GM03348 (cell line): Measurements from ENCODE around the gene NPIPB8.
"Not testable (repeated sequence)": the region's sequence is repeated elsewhere in the genome, so short reads cannot be mapped to it uniquely, and the experiment has no call there.

Experiments
- DNase-seq: peaks from one replicate; pipeline ENCODE4 v3.0.0; 2012; ENCODE audit warnings: low spot score

Gene NPIPB8

DNA sequence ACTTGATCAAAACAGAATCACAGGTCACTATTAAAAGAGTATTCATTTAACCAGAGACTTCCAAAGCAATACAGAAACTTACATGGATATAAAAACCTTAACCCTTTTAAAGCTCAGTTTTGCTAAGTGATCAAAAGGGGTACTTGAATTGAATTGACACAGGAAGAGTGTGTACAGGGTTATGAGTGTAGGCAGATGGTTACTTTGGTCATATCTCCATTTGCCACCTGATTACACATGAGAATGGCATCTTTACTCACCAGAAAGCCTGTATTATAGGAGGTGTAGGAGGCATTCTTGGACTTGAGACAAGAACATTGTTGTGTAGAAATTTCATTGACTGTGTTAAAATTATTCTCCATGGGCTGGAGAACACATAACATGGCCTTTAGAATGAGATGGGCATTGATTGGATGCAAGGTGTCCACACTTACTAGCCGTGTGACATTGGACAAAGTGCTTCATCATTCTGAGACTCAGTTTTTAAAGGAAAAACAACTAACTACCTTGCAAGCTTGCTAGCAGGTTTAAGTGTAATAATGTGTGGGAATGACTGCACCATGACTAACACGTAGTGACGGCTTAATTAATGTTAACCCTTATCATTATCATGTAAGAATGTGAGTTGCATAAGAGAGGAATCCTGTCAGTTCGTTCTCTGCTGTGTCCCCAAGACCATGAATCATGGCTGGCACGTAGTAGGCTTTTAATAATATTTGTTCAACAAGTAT lies 1.6 kb upstream of the NPIPB8 start:
- not testable (repeated sequence) for DNase-seq

- DNase-seq = not testable (repeated sequence)
Observed at GRCh38 chr16:28638359-28638758, 494 bp downstream of the NPIPB8 start.

- not testable (repeated sequence) for DNase-seq
Observed at GRCh38 chr16:28639959-28640358, 2.1 kb downstream of the NPIPB8 start.

DNA sequence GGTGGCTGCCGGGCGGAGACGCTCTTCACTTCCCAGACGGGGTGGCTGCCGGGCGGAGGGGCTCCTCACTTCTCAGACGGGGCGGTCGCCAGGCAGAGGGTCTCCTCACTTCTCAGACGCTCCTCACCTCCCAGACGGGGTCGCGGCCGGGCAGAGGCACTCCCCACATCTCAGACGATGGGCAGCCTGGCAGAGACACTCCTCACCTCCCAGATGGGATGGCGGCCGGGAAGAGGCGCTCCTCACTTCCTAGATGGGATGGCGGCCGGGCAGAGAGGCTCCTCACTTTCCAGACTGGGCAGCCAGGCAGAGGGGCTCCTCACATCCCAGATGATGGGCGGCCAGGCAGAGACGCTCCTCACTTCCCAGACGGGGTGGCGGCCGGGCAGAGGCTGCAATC lies 28.4 kb downstream of the NPIPB8 start:
- DNase-seq = not testable (repeated sequence)

DNA sequence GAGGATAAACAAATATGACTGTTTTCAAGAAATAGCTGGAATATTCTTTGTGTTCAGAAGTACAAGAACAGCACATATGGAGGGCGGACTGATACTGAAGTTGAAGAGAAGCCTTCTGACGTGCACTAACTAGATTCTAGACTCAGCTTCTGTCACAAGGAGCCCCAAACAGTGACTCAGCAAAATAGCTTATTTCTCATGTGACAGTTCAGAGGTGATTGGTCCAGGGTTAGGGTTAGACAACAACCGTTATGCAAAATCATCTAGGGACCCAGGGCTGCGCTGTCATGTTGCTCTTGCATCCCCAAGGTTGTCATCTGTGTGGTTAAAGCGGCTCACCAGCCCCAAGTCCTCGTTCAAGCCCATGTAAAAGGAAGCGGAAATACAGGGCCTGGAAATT lies 29.6 kb downstream of the NPIPB8 start:
- not testable (repeated sequence) for DNase-seq

DNA sequence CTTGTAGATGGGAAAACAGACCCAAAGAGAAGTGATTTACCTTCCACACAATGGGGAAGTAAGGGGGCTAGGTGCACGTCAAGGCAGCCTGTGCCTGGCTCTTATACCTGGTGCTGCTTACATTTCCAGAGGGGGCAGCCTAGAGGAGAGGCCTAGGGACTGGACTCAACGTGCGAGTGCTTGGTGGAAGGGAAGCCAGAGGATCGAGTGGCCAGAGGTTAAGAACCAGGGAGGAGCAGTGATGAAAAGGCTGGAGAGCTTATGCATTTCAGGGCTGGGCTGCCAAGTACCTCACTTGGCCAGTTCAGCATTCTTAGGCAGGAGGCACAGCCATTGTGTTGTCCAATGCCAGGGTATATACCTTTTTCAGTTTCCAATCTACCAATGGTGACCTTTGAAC lies 30.3 kb downstream of the NPIPB8 start:
- DNase-seq = not testable (repeated sequence)

- not testable (repeated sequence) for DNase-seq
Observed at GRCh38 chr16:28688327-28688952, 50.6 kb downstream of the NPIPB8 start.

DNA sequence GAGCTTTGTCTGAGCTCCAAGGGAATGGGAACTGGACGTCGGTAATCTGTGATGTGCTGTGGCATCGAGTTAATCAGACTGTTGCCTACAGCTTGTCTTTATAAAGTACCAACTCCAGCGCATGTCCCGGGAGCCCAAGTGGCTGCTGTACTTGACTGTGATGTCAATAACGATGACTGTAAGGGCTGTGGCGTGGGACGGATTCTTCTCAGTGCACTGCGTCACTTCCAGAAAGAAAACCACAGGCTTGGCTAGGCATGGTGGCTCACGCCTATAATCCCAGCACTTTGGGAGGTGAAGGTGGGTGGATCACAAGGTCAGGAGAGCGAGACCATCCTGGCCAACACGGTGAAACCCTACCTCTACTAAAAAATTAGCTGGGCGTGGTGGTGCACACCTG lies 51.6 kb downstream of the NPIPB8 start:
- DNase-seq = not testable (repeated sequence)

DNA sequence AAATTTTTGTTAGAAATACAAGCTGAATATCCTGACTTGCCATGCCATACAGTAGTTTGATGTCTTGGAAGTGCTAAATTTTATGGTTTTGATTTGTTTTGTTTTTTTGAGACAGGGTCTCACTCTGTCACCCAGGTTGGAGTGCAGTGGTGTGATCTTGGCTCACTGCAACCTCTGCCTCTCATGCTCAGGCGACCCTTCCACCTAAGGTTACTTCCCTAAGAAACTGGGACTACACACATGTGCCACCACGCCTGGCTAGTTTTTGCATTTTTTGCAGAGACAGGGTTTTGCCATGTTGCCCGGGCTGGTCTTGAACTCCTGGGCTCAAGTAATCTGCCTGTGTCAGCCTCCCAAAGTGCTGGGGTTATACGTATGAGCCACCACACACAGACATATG lies 53.9 kb downstream of the NPIPB8 start:
- DNase-seq = not testable (repeated sequence)

GRCh38 chr16:28693257-28693950 lies 55.5 kb downstream of the NPIPB8 start:
- not testable (repeated sequence) for DNase-seq

DNA sequence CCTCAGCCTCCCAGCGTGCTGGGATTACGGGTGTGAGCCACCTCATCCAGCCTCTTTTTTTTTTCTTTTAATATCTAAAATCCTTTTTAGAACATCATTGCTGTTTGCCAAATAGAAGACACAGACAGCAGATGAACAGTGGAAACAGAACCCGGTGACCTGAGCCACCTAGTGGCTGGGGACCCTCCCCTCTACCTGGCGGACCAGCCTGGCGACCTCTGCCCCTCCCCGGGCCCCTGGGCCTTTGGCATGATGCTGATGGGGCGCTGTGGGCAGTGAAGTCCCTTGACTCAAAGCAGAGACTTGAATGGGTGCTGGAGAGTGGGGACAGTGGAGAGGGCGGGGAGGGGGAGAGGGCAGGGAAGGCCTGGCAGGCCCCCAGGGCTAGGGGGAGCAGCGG lies 61.9 kb downstream of the NPIPB8 start:
- not testable (repeated sequence) for DNase-seq

DNA sequence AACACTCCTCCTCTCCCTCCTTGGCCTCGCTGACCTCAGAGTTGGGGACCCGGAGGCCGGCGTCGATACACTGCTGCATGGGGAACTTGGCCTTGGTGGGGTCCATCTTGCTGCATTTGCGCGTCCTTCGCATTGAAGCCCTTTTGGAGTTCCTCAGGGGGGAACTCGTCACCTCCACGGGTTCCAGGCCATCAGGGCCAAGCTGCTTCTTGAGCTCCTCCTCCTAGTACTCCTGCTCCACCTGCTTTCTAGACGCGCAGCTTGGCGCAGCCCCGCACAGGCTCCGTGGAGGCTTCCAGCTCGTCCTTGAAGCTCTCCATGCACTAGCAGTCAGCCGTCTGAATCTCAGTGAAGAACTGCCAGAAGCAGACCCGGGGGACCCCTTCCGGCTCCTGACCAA lies 62.5 kb downstream of the NPIPB8 start:
- not testable (repeated sequence) for DNase-seq

DNA sequence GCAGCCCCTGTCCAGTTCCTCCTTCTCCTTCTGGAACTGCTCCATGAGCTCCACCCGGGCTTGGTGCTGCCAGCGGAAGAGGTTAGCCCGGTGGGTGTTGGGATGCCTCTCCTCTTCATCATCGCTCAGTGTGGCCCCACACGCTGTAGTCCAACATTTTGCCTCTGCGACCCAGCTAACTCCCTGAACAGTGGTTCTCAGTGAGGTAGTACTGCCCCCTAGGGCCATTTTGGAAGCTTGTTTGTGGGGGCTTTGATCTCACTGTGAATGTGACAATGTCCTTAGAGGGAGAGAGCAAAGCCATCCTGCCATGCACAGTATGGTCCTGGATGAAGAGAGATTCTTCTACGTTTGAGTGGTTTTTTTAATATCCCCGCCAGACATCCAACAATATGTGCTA lies 63.5 kb downstream of the NPIPB8 start:
- not testable (repeated sequence) for DNase-seq

- not testable (repeated sequence) for DNase-seq
Observed at GRCh38 chr16:28704246-28704645, 66.4 kb downstream of the NPIPB8 start.
